Measurements from ENCODE around the gene MACROD1. TPM values are rescaled to one million over a fixed set of nuclear protein-coding genes. Genes with fewer than 3 reads are reported as not detected.

Gene MACROD1
- total and polyA plus RNA-seq, 9 of the 15 experiments (the other 6 are each of a cell fraction or from before 2014, with no cell fraction given) = 1.1 to 60.0 (median 26.4) TPM

- no peak for TF ChIP-seq POLR3A (IDR thresholded peaks at IDR 0.05; ENCODE audit: borderline replicate concordance, extremely low read depth, insufficient read depth, insufficient read length)
- no peak for TF ChIP-seq MCM3 (IDR thresholded peaks at IDR 0.05)
- TF ChIP-seq THRA (IDR thresholded peaks at IDR 0.05) = no peak
- peak; percentile 62 for TF ChIP-seq CHD1 (IDR thresholded peaks at IDR 0.05; ENCODE audit: low read length)
- TF ChIP-seq U2AF1 (optimal IDR thresholded peaks at IDR 0.05; ENCODE audit: low read depth, low read length) = peak; percentile 86
- no peak for TF ChIP-seq CSDE1 (IDR thresholded peaks at IDR 0.05)
- peak; percentile 93 for TF ChIP-seq ETS1 (conservative IDR thresholded peaks at IDR 0.05; ENCODE audit: control insufficient read depth, low read depth, low read length)
- TF ChIP-seq DDX20 (tag; IDR thresholded peaks at IDR 0.05; ENCODE audit: low read depth) = no peak
- no peak for TF ChIP-seq BRD9 (IDR thresholded peaks at IDR 0.05; ENCODE audit: low read depth, partially characterized antibody)
- peak in 1 of 2 experiments; percentile 69; a peak in 2 of 4 replicates for TF ChIP-seq HDAC1 (IDR thresholded peaks at IDR 0.05)
- TF ChIP-seq ELF1 (tag; IDR thresholded peaks at IDR 0.05) = peak; percentile 68
- no peak for TF ChIP-seq ZFP91 (CRISPR knock-in tag; IDR thresholded peaks at IDR 0.05)
- TF ChIP-seq GABPA (tag; conservative IDR thresholded peaks at IDR 0.05; ENCODE audit: low read depth) = peak; percentile 74
- no peak for TF ChIP-seq LCOR (CRISPR knock-in tag; IDR thresholded peaks at IDR 0.05)
- no peak for TF ChIP-seq ARID2 (IDR thresholded peaks at IDR 0.05)
- TF ChIP-seq FUS (optimal IDR thresholded peaks at IDR 0.05; ENCODE audit: low read depth, low read length) = no peak
- TF ChIP-seq TBL1XR1 (IDR thresholded peaks at IDR 0.05; ENCODE audit: low read length in 2 of 2) = no peak
- no peak for TF ChIP-seq ETV5 (CRISPR knock-in tag; IDR thresholded peaks at IDR 0.05; ENCODE audit: low read depth)
- TF ChIP-seq SMAD1 (IDR thresholded peaks at IDR 0.05; ENCODE audit: low read depth, low read length, partially characterized antibody) = no peak
- no peak for TF ChIP-seq ZBTB34 (CRISPR knock-in tag; IDR thresholded peaks at IDR 0.05)
Measured at GRCh38 chr11:64165842-64166635, at the start of gene MACROD1 (continued).
